Stomach (tissue), 4 donors: Measurements from ENCODE around the gene BHLHE23.

Experiments used
- CTCF ChIP-seq, 7 experiments: fragments of 450-650 bp in 4 of 7; fragments of 200-600 bp in 3 of 7; sonication (generic) in 3 of 7; IDR thresholded peaks; one replicate each; pipeline ENCODE4 v1.5.1; 2016 to 2019; ENCODE audit warnings: antibody characterized with exemption in 7 of 7, control low read depth in 2 of 7, mild to moderate bottlenecking in 1 of 7
- EP300 ChIP-seq: sonication (generic); formaldehyde crosslinking; IDR thresholded peaks from one replicate; pipeline ENCODE4 v1.6.1; 2017; ENCODE audit warnings: antibody characterized with exemption
- POLR2A ChIP-seq, 4 donors: fragments of 450-650 bp; IDR thresholded peaks; one replicate each; pipeline ENCODE4 v1.6.1; 2016; ENCODE audit warnings: antibody characterized with exemption in 4 of 4, control low read depth in 2 of 4, mild to moderate bottlenecking in 1 of 4, moderate library complexity in 1 of 4
- POLR2AphosphoS5 ChIP-seq, 3 donors: sonication (generic); formaldehyde crosslinking; IDR thresholded peaks; one replicate each; pipeline ENCODE4 v1.6.1; 2016; ENCODE audit warnings: antibody characterized with exemption in 3 of 3

DNA sequence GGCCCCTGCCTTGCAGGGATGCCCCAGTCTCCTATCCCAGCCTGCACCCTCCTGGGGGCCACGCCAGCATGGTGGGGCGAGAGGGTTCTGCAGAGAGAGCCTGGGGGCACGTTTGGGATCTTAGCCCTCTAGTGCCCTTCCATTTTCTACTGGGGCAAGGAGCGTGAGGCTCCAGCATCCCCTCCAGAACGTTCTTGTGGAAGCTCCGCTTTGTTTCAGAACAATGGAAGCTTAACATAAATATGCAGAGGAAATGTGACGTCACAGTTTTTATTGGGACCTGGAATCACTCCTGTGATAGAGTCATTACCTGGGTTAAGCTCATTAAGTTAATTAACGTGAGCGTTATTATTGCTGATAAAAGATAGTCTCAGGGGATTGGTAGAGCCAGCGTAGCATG, 19.6 kb downstream of the BHLHE23 start:
- no peak for TF ChIP-seq CTCF (IDR thresholded peaks at IDR 0.05)
- TF ChIP-seq POLR2AphosphoS5 (IDR thresholded peaks at IDR 0.05), result no peak
- no peak for TF ChIP-seq POLR2A (IDR thresholded peaks at IDR 0.05)
- no peak for TF ChIP-seq EP300
